Type B pancreatic cell (in vitro differentiated cells): Measurements from ENCODE around the gene ERGIC2. TPM values are rescaled to one million over a fixed set of nuclear protein-coding genes. Genes with fewer than 3 reads are reported as not detected.

Experiments
- DNase-seq: peaks from one replicate; pipeline ENCODE4 v3.0.0; 2021; ENCODE audit warnings: mixed read lengths; ENCODE audit not compliant: unreplicated experiment; ENCODE audit errors: extremely low spot score
- H3K27ac Mint-ChIP-seq: 2 replicates; pipeline ENCODE4 v1.8.0; 2021; ENCODE audit warnings: mild to moderate bottlenecking, mixed read lengths
- H3K27me3 Mint-ChIP-seq: 2 replicates; pipeline ENCODE4 v1.8.0; 2021; ENCODE audit warnings: mixed read lengths
- H3K36me3 Mint-ChIP-seq: 2 replicates; pipeline ENCODE4 v1.8.0; 2021; ENCODE audit warnings: mixed read lengths
- H3K4me1 Mint-ChIP-seq: one replicate; pipeline ENCODE4 v1.8.0; 2021; ENCODE audit warnings: mixed read lengths; ENCODE audit not compliant: unreplicated experiment
- H3K4me3 Mint-ChIP-seq: 2 replicates; pipeline ENCODE4 v1.8.0; 2021; ENCODE audit warnings: mild to moderate bottlenecking, mixed read lengths
- H3K9me3 Mint-ChIP-seq: 2 replicates; pipeline ENCODE4 v1.8.0; 2021; ENCODE audit warnings: mixed read lengths
- total RNA-seq: library from RNA; stranded (reverse); gene quantifications from 2 replicates; pipeline ENCODE4 v1.2.1, GENCODE V29; 2021; ENCODE audit warnings: low replicate concordance
- TF ChIP-seq, protein P1 (sequence below): fragments of 200-600 bp; sonication (generic); conservative IDR thresholded peaks from 2 replicates; pipeline ENCODE4 v1.5.0; 2021; ENCODE audit warnings: antibody characterized with exemption, mild to moderate bottlenecking

The ERGIC2 gene
- total RNA-seq, 1 donor from 2014 or later, result 76.3 TPM

DNA sequence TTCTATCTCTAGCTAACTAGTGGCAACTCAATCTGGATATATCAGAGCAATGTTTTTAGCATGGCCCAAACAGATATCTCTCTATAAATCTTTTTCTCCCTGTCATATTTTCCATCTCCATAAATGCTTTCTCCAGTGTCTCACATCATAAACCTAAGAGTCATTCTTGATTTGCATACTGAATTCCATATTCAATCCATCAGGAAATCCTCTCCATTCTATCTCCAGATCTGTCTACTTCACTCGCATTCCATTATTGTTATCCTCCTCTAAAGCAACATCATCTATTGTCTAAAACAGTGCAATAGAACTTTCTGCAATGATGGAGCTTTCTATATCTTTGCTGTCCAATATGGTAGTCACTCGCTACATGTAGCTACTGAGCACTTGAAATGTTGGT, 45.5 kb upstream of the ERGIC2 start:
- H3K9me3 Mint-ChIP-seq, result no peaks in the 10 kb centered on the region
- H3K4me1 Mint-ChIP-seq, result no peaks in the 10 kb centered on the region
- no peaks in the 10 kb centered on the region for H3K36me3 Mint-ChIP-seq
- TF ChIP-seq, protein P1, sequence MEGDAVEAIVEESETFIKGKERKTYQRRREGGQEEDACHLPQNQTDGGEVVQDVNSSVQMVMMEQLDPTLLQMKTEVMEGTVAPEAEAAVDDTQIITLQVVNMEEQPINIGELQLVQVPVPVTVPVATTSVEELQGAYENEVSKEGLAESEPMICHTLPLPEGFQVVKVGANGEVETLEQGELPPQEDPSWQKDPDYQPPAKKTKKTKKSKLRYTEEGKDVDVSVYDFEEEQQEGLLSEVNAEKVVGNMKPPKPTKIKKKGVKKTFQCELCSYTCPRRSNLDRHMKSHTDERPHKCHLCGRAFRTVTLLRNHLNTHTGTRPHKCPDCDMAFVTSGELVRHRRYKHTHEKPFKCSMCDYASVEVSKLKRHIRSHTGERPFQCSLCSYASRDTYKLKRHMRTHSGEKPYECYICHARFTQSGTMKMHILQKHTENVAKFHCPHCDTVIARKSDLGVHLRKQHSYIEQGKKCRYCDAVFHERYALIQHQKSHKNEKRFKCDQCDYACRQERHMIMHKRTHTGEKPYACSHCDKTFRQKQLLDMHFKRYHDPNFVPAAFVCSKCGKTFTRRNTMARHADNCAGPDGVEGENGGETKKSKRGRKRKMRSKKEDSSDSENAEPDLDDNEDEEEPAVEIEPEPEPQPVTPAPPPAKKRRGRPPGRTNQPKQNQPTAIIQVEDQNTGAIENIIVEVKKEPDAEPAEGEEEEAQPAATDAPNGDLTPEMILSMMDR, result no peak
- H3K4me3 Mint-ChIP-seq, result no peak overlapping the region
- H3K27ac Mint-ChIP-seq, result no peak overlapping the region
- DNase-seq, result no peak
- H3K27me3 Mint-ChIP-seq, result no peaks in the 10 kb centered on the region

DNA sequence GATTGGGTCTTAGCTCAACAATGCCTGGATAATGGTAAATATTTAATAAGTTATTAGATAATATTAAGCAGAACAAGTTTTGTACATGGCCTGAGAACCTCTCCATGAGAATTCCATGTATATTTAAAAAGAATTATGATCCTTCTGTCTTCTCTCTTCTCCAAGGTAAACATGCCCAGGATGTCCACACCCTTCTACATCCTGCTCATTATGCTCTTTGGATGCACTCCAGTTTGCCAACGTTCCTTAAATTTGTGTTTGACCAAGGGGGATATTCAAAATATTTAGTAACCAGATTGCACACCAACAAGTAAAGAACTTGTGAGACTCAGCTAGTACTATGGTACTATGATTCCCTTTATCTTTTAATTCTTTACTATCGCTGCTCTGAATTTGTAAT, 44.8 kb upstream of the ERGIC2 start:
- H3K27ac Mint-ChIP-seq, result no peak overlapping the region
- no peaks in the 10 kb centered on the region for H3K36me3 Mint-ChIP-seq
- H3K4me3 Mint-ChIP-seq, result no peak overlapping the region
- TF ChIP-seq, protein P1, result no peak
- DNase-seq, result no peak
- no peaks in the 10 kb centered on the region for H3K9me3 Mint-ChIP-seq
- H3K4me1 Mint-ChIP-seq, result no peaks in the 10 kb centered on the region
- H3K27me3 Mint-ChIP-seq, result no peaks in the 10 kb centered on the region

DNA sequence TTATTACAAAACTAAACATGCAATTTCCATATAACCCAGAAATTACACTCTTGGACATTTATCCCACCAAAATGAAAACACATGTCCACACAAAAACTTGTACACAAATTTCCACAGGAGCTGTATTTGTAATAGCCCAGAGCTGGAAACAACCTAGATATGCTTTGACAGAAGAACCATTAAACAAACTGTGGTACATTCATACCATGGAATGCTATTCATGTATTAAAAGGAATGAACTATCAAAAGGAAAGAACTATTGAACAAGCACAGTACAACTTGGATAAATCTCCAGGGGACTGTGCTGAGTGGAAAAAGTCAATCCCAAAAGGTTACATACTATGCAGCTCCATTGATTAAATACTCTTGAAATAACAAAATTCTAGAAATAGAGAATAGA, 35.8 kb upstream of the ERGIC2 start:
- no peaks in the 10 kb centered on the region for H3K4me1 Mint-ChIP-seq
- H3K36me3 Mint-ChIP-seq, result peaks cover 3% of the 10 kb centered on the region
- H3K4me3 Mint-ChIP-seq, result no peak overlapping the region
- no peak for DNase-seq
- TF ChIP-seq, protein P1, result no peak
- H3K27ac Mint-ChIP-seq, result no peak overlapping the region
- H3K9me3 Mint-ChIP-seq, result peaks cover 7% of the 10 kb centered on the region
- peaks cover 5% of the 10 kb centered on the region for H3K27me3 Mint-ChIP-seq

DNA sequence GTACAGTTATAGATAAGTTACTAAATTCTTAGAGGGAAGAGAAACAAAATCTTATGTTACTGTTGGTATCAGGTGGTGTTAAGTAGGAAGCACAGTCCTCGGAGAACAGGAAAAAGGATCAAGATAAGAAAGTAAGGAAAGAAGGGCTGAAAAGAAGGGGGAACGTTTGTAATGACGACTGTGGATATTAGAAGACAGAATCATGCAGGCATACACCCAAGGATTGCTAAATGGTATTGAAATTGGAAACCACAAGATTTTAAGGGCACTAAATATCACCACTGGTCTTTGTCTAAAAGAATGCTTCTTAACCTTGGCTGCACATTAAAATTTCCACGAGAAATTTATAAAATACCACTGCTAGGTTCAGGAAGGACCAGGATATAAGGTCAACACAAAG, 34.1 kb upstream of the ERGIC2 start:
- H3K36me3 Mint-ChIP-seq, result peaks cover 9% of the 10 kb centered on the region
- TF ChIP-seq, protein P1, result no peak
- peaks cover 5% of the 10 kb centered on the region for H3K27me3 Mint-ChIP-seq
- H3K27ac Mint-ChIP-seq, result no peak overlapping the region
- H3K4me1 Mint-ChIP-seq, result no peaks in the 10 kb centered on the region
- H3K9me3 Mint-ChIP-seq, result peaks cover 13% of the 10 kb centered on the region
- no peak overlapping the region for H3K4me3 Mint-ChIP-seq
- DNase-seq, result no peak

DNA sequence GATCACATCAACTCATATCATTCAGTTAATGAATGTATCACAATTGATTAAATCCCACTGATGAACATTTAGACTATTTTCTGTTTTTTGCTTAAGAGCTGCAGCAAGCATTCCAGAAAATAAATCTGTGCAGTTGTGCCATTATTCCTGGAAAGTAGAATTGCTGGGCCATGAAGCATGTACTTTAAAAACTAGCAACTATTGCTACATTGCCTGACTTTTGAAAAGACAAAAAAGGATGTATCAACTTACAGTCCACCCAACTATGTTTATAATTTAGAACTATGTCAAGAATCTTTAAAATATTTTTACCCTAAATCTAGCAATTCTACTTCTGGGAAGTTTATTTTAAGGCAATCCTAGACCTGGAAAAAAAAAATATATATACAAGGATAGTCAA, 33.4 kb upstream of the ERGIC2 start:
- TF ChIP-seq, protein P1, result no peak
- Mint-ChIP-seq H3K4me3 (no peak overlapping the region), H3K4me1 (no peaks in the 10 kb centered on the region), H3K36me3 (peaks cover 9% of the 10 kb centered on the region), H3K27ac (no peak overlapping the region), H3K9me3 (peaks cover 13% of the 10 kb centered on the region), H3K27me3 (peaks cover 5% of the 10 kb centered on the region)
- DNase-seq, result no peak

DNA sequence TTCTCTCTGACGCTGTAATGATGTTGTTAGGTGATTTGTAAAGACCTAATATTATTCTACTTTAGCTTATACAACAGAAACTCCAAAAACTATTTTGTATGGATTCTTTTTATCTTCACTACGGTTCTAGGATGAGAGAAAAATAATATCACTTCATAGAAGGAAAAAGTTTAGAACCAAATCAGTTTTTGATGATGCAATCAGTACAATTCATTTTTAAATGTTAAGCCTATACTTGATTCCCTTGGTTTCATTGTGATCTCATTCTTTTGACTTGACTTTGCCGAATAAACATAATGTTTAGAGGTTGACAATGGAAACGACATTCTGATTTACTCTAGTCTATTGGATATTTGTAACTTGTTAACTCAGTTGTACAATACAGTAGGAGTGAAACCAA, 24.6 kb upstream of the ERGIC2 start:
- TF ChIP-seq, protein P1, result no peak
- no peak overlapping the region for H3K27ac Mint-ChIP-seq
- H3K9me3 Mint-ChIP-seq, result peaks cover under 1% of the 10 kb centered on the region
- no peak overlapping the region for H3K4me3 Mint-ChIP-seq
- no peaks in the 10 kb centered on the region for H3K27me3 Mint-ChIP-seq
- H3K4me1 Mint-ChIP-seq, result no peaks in the 10 kb centered on the region
- no peak for DNase-seq
- peaks cover 1% of the 10 kb centered on the region for H3K36me3 Mint-ChIP-seq
